GM12891 (cell line): ENCODE measurements around the gene NBEA.
"Not testable (repeated sequence)": the region's sequence is repeated elsewhere in the genome, so short reads cannot be mapped to it uniquely, and the experiment has no call there.

Experiments
- POLR2A ChIP-seq: IDR thresholded peaks from 2 replicates; pipeline ENCODE4 v1.6.1; 2011; ENCODE audit warnings: low read depth, low read length, control low read depth
- POLR2AphosphoS5 ChIP-seq: IDR thresholded peaks from 2 replicates; pipeline ENCODE4 v1.6.1; 2011; ENCODE audit warnings: low read depth, low read length, control low read depth
- TAF1 ChIP-seq: IDR thresholded peaks from 2 replicates; pipeline ENCODE4 v1.6.1; 2011; ENCODE audit warnings: low read depth, low read length, control low read depth

- TF ChIP-seq TAF1, POLR2AphosphoS5, POLR2A: not testable (repeated sequence)
These were observed 466.2 kb downstream of the NBEA start for GRCh38 chr13:35408285-35408684.
